Stimulated activated CD4-positive, alpha-beta T cell treated with anti-CD3 and anti-CD28 coated beads, Interleukin-4, amount 100 ng/mL, for 24 hours (primary cell): ENCODE data around the gene SLC2A3.
"Not testable (repeated sequence)": the region's sequence is repeated elsewhere in the genome, so short reads cannot be mapped to it uniquely, and the experiment has no call there.

Source experiments
- DNase-seq: peaks from one replicate; pipeline ENCODE4 v3.0.0-alpha.2; 2020

The SLC2A3 gene

GRCh38 chr12:7950230-7950943 is 14.4 kb upstream of the SLC2A3 start:
- DNase-seq, result not testable (repeated sequence)

- DNase-seq, result no peak
These were observed 12.7 kb upstream of the SLC2A3 start for GRCh38 chr12:7948589-7949260.

- no peak for DNase-seq
These were observed 11.0 kb upstream of the SLC2A3 start for GRCh38 chr12:7947011-7947410.

DNA sequence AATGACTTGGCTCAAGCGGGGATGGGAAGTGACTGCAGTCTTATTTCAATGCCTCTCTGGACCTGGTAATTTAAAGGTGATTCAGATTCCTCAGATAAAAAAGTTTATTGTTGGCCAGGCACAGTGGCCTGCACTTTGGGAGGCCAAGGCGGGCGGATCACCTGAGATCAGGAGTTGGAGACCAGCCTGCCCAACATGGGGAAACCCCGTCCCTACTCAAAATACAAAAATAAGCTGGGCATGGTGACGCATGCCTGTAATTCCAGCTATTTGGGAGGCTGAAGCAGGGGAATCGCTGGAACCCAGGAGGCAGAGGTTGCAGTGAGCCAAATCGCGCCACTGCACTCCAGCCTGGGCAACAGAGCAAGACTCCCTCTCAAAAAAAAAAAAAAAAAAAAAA is 8.8 kb upstream of the SLC2A3 start:
- DNase-seq, result not testable (repeated sequence)

- DNase-seq, result no peak
These were observed 4.9 kb upstream of the SLC2A3 start for GRCh38 chr12:7940906-7941305.

DNA sequence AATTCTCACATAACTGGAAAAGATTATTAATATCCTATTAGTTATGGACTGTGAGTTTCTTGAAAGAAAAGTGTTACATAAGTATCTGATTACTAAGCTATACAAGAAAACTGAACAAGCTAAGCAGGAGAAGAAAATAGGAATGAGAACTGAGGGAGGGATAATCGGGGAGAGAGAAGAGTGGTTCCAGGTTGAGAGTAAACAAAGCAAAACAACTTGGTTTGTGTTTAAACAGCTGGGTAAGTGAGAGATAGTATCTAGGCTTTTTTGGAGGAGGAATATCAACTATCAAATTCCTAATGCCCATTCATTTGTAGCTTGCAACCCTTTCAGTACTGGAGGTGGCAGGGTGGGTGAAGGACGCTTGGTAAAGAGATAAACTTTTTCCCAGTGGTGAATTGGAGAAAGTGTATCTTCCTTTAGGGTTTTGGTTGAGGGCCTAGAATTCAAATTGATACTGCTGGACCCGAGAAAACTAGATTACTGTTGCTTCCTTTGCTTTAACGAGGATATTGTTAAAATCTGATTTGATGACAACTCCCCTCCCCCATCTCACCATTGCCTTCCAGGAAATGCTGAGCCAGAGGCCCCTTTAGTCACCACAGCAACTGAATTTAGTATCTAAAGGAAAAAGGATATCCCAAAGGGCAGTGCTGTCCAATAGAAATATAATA is 2.0 kb upstream of the SLC2A3 start:
- no peak for DNase-seq

DNA sequence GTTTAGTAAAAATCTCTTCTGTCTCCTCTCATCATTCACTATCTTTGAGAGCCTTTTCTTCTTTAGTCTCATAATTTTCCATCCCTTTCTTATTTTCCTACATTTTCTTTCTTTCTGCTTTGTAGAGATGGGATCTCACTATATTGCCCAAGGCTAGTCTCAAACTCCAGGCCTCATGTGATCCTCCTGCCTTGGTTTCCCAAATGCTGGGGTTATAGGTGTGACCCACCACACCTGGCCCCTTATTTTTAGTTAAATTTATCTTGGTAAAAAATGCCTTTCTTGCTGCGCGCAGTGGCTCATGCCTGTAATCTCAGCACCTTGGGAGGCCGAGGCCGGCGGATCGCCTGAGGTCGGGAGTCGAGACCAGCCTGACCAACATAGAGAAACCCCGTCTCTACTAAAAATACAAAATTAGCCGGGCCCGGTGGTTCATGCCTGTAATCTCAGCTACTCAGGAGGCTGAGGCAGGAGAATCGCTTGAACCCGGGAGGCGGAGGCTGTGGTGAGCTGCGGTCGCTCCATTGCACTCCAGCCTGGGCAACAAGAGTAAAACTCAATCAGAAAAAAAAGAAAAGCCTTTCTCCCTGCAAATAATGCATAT is 996 bp downstream of the SLC2A3 start:
- peak; percentile 11 for DNase-seq

DNA sequence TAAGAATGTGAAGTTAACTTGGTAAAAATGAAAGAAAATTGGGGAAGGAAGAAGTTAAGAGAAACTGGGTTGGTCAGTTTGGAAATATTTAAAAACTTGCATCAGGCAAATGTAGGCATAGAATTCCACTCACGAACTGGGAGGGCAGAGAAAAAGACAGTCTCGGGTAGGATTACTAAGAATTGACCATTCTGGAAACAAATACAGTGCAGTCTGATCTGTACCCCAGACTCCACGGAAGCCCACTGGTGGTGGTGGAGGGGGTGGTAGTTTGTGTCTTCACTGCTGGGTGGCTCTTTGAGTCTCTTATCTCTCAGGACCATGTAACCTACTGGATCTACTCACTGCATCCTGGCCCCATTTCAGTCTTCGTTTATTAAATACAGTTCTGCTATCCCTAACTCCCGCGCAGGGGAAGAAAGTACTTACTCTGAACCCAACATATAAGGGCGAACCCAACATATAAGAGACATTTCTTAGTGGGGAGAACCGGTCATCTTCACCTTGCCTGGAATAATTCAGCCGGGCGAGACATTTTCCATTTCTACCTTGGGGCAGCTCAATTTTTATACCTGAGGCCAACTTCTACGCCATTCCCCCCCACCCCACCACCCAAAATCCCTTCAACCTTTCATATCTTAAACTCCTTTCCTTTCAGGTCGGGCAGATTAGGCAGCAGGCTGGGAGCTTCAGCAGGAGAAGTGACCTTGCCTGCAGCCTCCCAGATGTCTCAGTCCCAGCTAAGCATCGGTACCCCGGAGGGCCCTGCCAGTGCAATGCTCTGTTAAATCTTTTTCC is 1.7 kb downstream of the SLC2A3 start:
- DNase-seq, result no peak

DNA sequence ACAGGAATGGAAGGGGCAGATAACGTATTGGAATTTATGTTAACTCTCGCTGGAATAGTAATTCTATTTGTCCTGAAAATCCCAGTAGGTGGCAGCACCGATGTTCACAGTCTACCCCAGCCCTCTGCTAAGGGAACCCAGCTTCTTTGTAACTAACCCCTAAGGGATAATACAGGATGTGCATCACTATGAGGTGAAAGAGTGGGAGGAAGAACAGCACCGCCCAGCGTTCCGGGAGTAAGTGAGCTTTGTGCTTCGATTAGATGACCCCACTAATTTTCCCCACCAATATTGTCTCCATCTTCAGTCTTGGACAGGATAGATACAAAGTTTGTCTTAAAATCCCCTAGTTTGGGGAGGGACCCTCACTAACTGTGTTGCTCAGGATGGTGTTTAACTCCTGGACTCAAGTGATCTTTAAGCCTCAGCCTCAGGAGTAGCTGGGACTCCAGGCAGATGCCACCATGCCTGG is 2.7 kb downstream of the SLC2A3 start:
- peak; percentile 86 for DNase-seq

- not testable (repeated sequence) for DNase-seq
These were observed 3.3 kb downstream of the SLC2A3 start for GRCh38 chr12:7932599-7933240.

DNA sequence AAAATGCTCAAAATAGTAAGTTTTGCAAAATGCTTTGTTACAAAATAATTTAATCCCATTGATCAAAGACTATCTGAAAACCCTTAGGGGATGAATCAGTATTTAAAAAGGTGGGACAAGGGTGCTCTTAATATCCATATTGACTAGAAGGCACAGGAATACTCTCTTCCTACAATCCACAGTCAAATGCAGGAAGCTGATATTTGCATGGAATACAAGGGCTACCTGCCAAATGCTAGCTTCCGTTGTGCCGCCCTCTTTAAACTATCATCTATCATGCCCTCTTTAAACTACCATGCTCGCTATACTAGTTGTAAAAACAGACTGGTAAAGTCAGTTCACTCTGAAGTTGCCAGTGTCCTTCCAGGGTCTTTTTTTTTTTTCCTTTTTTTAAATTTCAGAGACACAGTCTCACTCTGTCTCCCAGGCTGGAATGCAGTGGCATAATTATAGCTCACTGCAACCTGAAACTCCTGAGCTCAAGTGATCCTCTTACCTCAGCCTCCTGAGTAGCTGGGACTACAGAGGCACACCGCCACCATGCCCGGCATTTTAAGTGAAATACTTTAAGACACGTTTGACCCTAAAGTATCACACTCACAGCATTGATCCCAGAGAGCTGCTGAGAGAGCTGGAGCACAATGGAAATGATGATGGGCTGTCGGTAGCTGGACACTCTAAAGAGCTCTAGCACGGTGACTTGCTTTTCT is 6.7 kb downstream of the SLC2A3 start:
- no peak for DNase-seq

GRCh38 chr12:7927470-7927869 is 8.5 kb downstream of the SLC2A3 start:
- DNase-seq, result no peak

DNA sequence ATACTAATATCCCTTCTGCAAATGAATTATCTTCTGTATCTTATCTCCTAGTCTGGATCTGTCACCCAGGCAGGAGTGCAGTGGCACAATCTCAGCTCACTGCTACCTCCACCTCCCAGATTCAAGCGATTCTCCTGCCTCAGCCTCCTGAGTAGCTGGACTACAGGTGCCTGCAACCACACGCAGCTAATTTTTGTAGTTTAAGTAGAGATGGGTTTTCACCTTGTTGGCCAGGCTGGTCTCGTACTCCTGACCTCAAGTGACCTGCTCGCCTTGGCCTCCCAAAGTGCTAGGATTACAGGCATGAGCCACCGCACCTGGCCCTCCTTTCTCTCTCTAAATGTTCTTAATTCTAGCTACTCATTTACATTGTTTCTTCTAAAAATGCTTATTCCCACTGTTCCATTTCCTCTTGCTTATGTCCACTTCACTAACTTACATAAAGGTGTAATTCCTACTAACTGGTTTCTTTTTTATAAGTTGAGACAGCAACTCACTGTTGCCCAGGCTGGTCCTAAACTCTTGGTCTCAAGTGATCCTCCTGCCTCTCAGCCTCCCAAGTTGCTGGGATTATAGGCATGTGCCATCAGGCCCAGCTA is 9.8 kb downstream of the SLC2A3 start:
- not testable (repeated sequence) for DNase-seq

DNA sequence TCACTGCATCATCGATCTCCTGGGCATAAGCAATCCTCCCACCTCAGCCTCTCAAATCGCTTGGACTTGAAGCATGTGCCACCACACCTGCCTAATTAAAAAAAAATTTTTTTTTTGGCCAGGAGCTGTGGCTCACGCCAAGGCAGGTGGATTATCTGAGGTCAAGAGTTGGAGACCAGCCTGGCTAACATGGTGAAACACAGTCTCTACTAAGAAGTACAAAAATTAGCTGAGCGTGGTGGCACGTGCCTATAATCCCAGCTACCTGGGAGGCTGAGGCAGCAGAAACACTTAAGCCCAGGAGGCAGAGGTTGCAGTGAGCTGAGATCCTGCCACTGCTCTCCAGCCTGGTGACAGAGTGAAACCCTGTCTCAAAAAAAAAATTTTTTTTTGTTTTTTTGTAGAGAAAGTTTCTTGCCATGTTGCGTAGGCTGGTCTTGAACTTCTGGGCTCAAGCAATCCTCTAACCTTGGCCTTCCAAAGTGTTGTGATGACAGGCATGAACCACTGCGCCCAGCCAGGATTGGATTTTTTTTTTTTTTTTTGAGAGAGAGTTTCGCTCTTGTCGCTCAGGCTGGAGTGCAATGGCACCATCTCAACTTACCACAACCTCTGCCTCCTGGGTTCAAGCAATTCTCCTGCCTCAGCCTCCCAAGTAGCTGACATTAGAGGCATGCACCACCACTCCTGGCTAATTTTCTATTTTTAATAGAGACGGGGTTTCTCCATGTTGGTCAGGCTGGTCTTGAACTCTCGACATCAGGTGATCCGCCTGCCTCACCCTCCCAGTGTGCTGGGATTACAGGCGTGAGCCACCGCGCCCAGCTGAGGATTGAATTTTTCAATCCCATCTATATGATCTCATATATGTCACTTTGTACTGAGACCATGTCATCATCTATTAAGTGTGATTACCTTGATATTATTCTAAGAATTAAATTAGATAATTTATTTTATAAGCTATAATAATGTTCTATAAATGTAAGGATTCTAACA is 12.4 kb downstream of the SLC2A3 start:
- DNase-seq, result no peak

DNA sequence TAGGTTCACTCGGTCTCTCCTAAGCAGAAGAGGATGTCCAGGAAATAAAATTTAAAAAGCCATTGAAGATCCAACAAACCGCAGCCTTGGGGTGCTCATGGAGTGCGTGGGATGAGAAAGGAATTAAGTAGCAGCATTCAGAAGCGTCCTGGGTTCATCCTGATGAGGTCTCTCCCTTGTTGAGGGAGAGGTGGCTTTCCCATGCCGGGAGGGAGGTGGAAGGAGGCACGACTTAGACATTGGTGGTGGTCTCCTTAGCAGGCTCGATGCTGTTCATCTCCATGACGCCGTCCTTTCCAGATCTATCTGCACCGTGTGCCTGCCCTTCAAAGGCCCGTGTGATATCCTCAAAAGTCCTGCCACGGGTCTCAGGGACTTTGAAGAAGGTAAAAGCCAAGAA is 14.8 kb downstream of the SLC2A3 start:
- not testable (repeated sequence) for DNase-seq

DNA sequence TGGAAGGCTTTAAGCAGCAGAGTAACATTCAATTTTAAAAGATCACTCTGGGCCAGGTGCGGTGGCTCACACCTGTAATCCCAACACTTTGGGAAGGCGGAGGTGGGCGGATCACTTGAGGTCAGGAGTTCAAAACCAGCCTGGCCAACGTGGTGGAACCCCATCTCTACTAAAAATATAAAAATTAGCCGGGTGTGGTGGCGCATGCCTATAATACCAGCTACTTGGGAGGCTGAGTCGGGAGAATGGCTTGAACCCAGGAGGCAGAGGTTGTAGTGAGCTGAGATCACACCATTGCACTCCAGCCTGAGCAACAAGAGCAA is 17.8 kb downstream of the SLC2A3 start:
- not testable (repeated sequence) for DNase-seq

- no peak for DNase-seq
These were observed 18.4 kb downstream of the SLC2A3 start for GRCh38 chr12:7917392-7918267.

DNA sequence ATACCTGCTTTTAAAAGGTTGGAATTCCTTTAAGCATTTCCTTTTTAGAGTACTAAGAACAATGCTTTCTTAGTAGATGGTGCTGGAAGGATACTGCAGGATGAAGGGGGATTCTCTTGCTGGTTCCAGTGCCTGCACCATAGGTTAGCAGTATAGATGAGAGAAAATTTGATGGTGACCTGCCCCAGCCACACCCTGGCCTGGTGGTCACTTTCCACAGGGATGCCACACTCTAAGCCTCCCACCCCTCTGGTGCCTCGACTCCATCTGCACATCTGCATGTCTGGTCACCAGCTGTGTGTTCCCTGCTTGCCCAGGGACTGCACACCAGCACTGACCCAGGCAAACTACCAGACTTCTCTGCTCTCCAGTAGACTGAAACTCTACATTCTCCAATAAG is 19.1 kb downstream of the SLC2A3 start:
- DNase-seq, result no peak
